Measurements from ENCODE around the gene AWAT2. TPM values are rescaled to one million over a fixed set of nuclear protein-coding genes. Genes with fewer than 3 reads are reported as not detected.
A peak's percentile ranks its signal among the peaks of the same experiment; 100 is the strongest.

AWAT2 gene
- total RNA-seq, 2 experiments from 2014 or later, result not detected

DNA sequence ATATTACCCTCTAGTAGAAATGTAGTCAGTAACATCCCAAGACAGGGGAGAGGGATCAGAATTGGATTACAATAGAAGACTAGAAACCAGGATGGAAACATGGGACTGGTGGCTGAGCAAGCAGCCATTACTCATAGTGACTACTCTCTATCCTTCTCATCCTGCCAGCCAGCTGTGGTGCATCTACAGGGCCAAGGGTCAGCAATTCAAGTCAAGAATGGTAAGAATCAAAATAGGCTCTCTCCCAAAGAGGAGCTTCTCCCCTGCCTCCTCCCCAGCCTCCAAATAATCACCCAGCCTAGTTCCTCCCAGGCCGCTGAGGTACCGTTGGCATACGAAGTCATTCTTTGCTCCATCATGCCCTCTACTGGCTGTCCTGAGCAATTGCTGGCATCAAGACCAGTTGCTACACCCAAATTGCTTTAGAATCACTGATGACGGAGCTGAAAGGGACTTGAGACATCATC, 19.4 kb downstream of the AWAT2 start:
- Mint-ChIP-seq H3K4me1 (ENCODE audit: low read depth) (peaks cover 19% of the 10 kb centered on the region), H3K27me3 (no peaks in the 10 kb centered on the region), H3K27ac (no peak overlapping the region), H3K36me3 (ENCODE audit: low read depth) (no peaks in the 10 kb centered on the region), H3K9me3 (no peaks in the 10 kb centered on the region), H3K4me3 (no peak overlapping the region)
- Histone ChIP-seq H3K4me3 (ENCODE audit: low read length) (no peak overlapping the region), H3K27me3 (ENCODE audit: control insufficient read depth in 1 of 2, insufficient read depth in 2 of 2, low read length in 2 of 2) (no peaks in the 10 kb centered on the region), H3K4me1 (ENCODE audit: insufficient read depth, low read length) (peaks cover 17% of the 10 kb centered on the region), H3K36me3 (ENCODE audit: insufficient read depth, low read length) (no peaks in the 10 kb centered on the region), H3K27ac (ENCODE audit: low read depth in 1 of 2, low read length in 2 of 2) (no peak overlapping the region), H3K9me3 (ENCODE audit: control insufficient read depth in 1 of 2, insufficient read depth in 1 of 2, low read length in 2 of 2) (no peaks in the 10 kb centered on the region)
- peak in 11 of 14 experiments; percentile 5 to 62 (median 27) for DNase-seq
- TF ChIP-seq, protein P1, sequence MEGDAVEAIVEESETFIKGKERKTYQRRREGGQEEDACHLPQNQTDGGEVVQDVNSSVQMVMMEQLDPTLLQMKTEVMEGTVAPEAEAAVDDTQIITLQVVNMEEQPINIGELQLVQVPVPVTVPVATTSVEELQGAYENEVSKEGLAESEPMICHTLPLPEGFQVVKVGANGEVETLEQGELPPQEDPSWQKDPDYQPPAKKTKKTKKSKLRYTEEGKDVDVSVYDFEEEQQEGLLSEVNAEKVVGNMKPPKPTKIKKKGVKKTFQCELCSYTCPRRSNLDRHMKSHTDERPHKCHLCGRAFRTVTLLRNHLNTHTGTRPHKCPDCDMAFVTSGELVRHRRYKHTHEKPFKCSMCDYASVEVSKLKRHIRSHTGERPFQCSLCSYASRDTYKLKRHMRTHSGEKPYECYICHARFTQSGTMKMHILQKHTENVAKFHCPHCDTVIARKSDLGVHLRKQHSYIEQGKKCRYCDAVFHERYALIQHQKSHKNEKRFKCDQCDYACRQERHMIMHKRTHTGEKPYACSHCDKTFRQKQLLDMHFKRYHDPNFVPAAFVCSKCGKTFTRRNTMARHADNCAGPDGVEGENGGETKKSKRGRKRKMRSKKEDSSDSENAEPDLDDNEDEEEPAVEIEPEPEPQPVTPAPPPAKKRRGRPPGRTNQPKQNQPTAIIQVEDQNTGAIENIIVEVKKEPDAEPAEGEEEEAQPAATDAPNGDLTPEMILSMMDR (IDR thresholded peaks at IDR 0.05), result peak; percentile 35
- CTCF ChIA-PET, result interaction anchor here (0.8 to 1.7 kb wide), 2 partner anchors 52 to 103 kb away, joined by 3 to 5 read pairs; partner anchors contain the start of gene IGBP1
- ATAC-seq (ENCODE audit: poor library complexity), result no peak
- POLR2A ChIA-PET, result no interaction called here
- intact Hi-C loops (cut with DNase I, micrococcal nuclease), result loop anchor here in 1 of 2 experiments (5.0 kb wide), 1 partner anchor 102 kb away; the partner anchor contains the start of gene IGBP1

DNA sequence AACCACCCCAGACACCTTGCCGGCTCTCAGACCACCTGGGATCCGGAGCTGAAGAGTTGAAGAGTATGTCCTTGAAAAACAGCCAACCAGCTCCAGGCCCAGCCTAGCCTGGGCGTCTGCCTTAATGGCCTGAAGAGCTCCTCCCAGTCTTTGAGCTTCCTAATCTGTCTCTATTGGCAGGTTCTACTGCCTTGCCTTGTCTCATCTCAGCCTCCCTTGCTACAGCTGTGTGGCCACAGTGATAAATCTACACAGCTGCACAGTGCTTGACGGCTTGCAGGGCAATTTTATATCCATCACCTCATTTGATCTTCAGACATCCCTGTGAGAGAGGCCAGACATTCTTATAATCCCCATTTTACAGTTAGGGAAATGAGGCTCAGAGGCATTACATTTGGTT, 19.9 kb downstream of the AWAT2 start:
- DNase-seq (no peak), ATAC-seq (ENCODE audit: poor library complexity) (no peak)
- H3K36me3 Mint-ChIP-seq (ENCODE audit: low read depth), result no peaks in the 10 kb centered on the region
- intact Hi-C loops (cut with DNase I, micrococcal nuclease), result loop anchor here in 1 of 2 experiments (5.0 kb wide), 2 partner anchors 102 to 493 kb away; partner anchors contain the start of gene IGBP1
- Histone ChIP-seq H3K27ac (ENCODE audit: low read depth in 1 of 2, low read length in 2 of 2) (no peak overlapping the region), H3K36me3 (ENCODE audit: insufficient read depth, low read length) (no peaks in the 10 kb centered on the region), H3K9me3 (ENCODE audit: control insufficient read depth in 1 of 2, insufficient read depth in 1 of 2, low read length in 2 of 2) (no peaks in the 10 kb centered on the region), H3K27me3 (ENCODE audit: control insufficient read depth in 1 of 2, insufficient read depth in 2 of 2, low read length in 2 of 2) (no peaks in the 10 kb centered on the region), H3K4me1 (ENCODE audit: insufficient read depth, low read length) (peaks cover 18% of the 10 kb centered on the region), H3K4me3 (ENCODE audit: low read length) (no peak overlapping the region)
- TF ChIP-seq, protein P1 (IDR thresholded peaks at IDR 0.05), result no peak
- H3K27ac Mint-ChIP-seq, result no peak overlapping the region
- ChIA-PET CTCF (interaction anchor here (1.7 kb wide), 1 partner anchor 103 kb away, joined by 5 read pairs; the partner anchor contains the start of gene IGBP1), POLR2A (no interaction called here)
- peaks cover 19% of the 10 kb centered on the region for H3K4me1 Mint-ChIP-seq (ENCODE audit: low read depth)
- no peak overlapping the region for H3K4me3 Mint-ChIP-seq
- H3K27me3 Mint-ChIP-seq, result no peaks in the 10 kb centered on the region
- H3K9me3 Mint-ChIP-seq, result no peaks in the 10 kb centered on the region

DNA sequence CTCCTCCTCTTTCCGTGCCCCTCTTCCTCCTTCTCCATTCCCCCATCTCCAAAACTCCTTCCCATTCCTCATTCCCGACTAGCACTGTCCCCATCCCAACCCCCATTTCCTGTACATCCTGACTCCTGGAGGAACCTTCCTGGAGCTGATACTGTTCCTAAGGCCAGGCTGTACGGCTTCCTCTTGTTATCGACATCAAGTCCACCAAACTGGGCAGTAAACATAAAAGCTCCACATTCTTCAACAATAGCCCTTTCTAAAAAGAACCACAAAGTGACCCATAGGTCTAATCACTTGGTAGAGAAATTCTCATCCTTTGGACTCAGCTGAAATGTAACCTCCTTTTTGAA, 22.9 kb downstream of the AWAT2 start:
- H3K4me3 ChIP-seq (ENCODE audit: low read length), result no peak overlapping the region
- Mint-ChIP-seq H3K4me3 (peak overlapping the region; percentile 11), H3K27me3 (no peaks in the 10 kb centered on the region), H3K27ac (no peak overlapping the region), H3K9me3 (no peaks in the 10 kb centered on the region), H3K4me1 (ENCODE audit: low read depth) (peaks cover 16% of the 10 kb centered on the region), H3K36me3 (ENCODE audit: low read depth) (no peaks in the 10 kb centered on the region)
- no peak overlapping the region for H3K27ac ChIP-seq (ENCODE audit: low read depth in 1 of 2, low read length in 2 of 2)
- H3K27me3 ChIP-seq (ENCODE audit: control insufficient read depth in 1 of 2, insufficient read depth in 2 of 2, low read length in 2 of 2), result no peaks in the 10 kb centered on the region
- ATAC-seq (ENCODE audit: poor library complexity), result no peak
- ChIA-PET POLR2A (no interaction called here), CTCF (no interaction called here)
- DNase-seq, result no peak
- intact Hi-C loops (cut with DNase I, micrococcal nuclease), result loop anchor here in 1 of 2 experiments (5.0 kb wide), 1 partner anchor 490 kb away; no protein-coding TSS in a partner anchor
- H3K4me1 ChIP-seq (ENCODE audit: insufficient read depth, low read length), result peaks cover 18% of the 10 kb centered on the region
- TF ChIP-seq, protein P1 (IDR thresholded peaks at IDR 0.05), result no peak
- no peaks in the 10 kb centered on the region for H3K9me3 ChIP-seq (ENCODE audit: control insufficient read depth in 1 of 2, insufficient read depth in 1 of 2, low read length in 2 of 2)
- no peaks in the 10 kb centered on the region for H3K36me3 ChIP-seq (ENCODE audit: insufficient read depth, low read length)
